HUES48 (cell line): Measurements from ENCODE around the gene TSEN34.

Experiments used
- H3K27ac ChIP-seq: one replicate; pipeline ENCODE4 v1.7.0; 2013; ENCODE audit warnings: low read depth, low read length, inconsistent platforms
- H3K27me3 ChIP-seq: 2 replicates; pipeline ENCODE4 v1.6.1; 2013; ENCODE audit warnings: mild to moderate bottlenecking, low read length; ENCODE audit not compliant: control insufficient read depth, insufficient read depth
- H3K36me3 ChIP-seq: 2 replicates; pipeline ENCODE4 v1.6.1; 2013; ENCODE audit warnings: low read length; ENCODE audit not compliant: control insufficient read depth, insufficient read depth
- H3K4me1 ChIP-seq: 2 replicates; pipeline ENCODE4 v1.6.1; 2013; ENCODE audit warnings: mild to moderate bottlenecking, low read length; ENCODE audit not compliant: control insufficient read depth, insufficient read depth
- H3K4me3 ChIP-seq: 2 replicates; pipeline ENCODE4 v1.5.1; 2013; ENCODE audit warnings: mild to moderate bottlenecking, low read depth, low read length
- H3K9ac ChIP-seq: 2 replicates; pipeline ENCODE4 v1.6.1; 2013; ENCODE audit warnings: mild to moderate bottlenecking, low read depth, low read length, moderate library complexity
- H3K9me3 ChIP-seq: 2 replicates; pipeline ENCODE4 v1.6.1; 2013; ENCODE audit warnings: low read length; ENCODE audit not compliant: control insufficient read depth, insufficient read depth

The TSEN34 gene

DNA sequence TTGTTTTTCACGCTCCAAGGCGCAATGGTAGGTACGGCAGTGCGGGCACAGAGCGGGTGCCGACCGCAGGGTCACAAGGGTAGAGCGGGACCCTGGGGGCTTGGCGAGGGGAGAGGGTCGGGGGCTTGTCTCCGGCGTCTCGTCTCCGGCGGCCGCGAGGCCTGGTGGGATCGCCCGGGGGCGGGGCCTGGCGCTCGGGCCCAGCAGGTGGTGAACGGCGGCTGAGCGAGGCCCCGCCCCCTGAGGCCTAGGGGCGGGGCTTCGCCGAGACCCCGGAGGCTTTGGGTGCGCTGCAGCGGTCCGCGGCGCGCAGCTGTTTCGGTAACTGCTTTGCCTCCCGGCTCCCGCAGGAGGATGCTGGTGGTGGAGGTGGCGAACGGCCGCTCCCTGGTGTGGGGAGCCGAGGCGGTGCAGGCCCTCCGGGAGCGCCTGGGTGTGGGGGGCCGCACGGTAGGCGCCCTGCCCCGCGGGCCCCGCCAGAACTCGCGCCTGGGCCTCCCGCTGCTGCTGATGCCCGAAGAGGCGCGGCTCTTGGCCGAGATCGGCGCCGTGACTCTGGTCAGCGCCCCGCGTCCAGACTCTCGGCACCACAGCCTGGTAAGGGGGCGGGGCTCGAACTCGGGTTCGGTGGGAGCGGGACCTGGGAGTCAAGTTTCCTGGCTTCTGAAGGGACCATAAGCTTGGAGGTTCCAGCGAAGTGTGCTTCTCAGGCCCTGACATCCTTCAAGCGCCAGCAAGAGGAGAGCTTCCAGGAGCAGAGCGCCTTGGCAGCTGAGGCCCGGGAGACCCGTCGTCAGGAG lies at the start of gene TSEN34:
Gene TSEN34 (plus strand): TSS at position 298 of the 800 bp plus-strand sequence. CDS start 57 bp downstream, at position 355.
- Histone ChIP-seq H3K4me1 (peaks cover 15% of the 10 kb centered on the region), H3K27ac (peak within 1 kb of the TSS; percentile 99), H3K36me3 (peaks cover 43% of the 10 kb centered on the region), H3K27me3 (no peaks in the 10 kb centered on the region), H3K9ac (peak within 1 kb of the TSS; percentile 98), H3K4me3 (peak within 1 kb of the TSS; percentile 100), H3K9me3 (no peaks in the 10 kb centered on the region)

DNA sequence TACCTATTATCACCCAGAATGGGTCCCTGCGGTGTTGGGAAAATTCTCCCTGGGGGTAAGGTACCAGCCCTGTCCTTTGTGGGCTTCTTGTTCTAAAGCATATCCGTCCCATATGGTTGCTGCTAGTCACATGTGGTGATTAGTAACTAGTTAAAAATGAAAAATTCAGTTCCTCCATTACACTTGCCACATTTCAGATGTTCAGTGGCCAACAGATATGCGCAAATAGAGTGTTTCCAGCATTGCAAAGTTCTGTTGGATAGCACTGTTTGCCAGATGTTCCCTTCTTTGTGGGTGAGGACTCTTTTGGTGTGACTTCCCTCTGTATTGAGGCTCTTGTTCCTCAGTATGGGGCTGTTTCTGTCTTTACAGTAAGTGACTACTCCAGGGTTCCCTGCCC lies 49.8 kb upstream of the TSEN34 start:
- H3K36me3 ChIP-seq = peaks cover 73% of the 10 kb centered on the region
- H3K4me1 ChIP-seq = peaks cover under 1% of the 10 kb centered on the region

DNA sequence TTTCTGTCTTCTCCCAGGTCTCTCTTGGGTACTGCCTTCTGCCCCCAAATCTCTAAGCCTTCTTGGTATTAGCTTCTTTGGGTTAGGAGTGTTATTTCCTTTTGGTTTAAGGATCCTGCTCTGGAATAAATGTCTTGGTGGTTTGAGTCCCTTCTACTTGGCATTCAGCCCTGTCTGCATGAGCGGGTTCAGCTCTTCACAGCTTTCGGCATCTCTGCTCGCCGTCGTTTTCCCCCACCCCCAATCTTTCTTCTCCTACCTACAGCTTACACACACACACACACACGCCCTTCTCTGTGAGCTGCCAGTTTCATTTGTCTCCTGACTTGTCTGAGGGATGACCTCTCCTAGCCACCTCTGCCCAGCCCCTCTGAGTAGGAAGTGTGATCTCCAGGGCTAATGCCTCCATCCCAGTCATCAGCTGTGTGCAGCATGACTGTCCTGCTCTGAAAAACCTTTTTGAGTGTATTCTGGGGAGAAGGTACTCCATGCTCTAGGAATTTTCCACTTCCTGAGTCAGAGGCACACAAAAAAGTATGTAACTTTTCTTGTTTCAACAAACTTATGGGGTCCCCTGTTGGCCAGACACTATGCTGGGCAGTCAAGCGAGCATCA lies 48.8 kb upstream of the TSEN34 start:
- Histone ChIP-seq H3K4me3 (no peak overlapping the region), H3K36me3 (peaks cover 83% of the 10 kb centered on the region), H3K9ac (no peak overlapping the region), H3K4me1 (no peaks in the 10 kb centered on the region; the same call in 1 of the 2 replicates), H3K9me3 (no peaks in the 10 kb centered on the region), H3K27me3 (no peaks in the 10 kb centered on the region), H3K27ac (no peak overlapping the region)

More for the DNA sequence above, 49.8 kb upstream of the TSEN34 start:
- H3K27me3 ChIP-seq = no peaks in the 10 kb centered on the region
- no peak overlapping the region for H3K4me3 ChIP-seq
- H3K9me3 ChIP-seq = no peaks in the 10 kb centered on the region
- no peak overlapping the region for H3K9ac ChIP-seq
- no peak overlapping the region for H3K27ac ChIP-seq

DNA sequence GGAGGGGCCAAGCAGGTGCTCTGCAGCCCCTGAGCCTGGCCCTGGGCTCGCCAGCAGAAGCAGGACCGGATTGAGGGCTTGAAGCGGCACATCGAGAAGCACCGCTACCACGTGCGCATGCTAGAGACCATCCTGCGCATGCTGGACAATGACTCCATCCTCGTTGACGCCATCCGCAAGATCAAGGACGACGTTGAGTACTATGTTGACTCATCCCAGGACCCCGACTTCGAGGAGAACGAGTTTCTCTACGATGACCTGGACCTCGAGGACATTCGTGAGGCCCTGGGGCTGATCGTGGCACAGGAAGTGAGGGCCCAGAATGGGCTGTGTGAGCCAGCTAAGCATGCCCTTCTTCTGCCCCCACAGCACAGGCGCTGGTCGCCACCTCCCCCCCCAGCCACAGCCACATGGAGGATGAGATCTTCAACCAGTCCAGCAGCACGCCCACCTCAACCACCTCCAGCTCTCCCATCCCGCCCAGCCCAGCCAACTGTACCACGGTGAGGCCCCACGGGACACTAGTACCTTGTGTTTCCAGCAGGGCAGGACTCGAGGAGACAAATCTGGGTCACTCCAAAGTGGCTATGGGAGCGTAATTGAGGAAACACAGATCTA lies 45.5 kb upstream of the TSEN34 start:
- H3K27ac ChIP-seq = no peak overlapping the region
- H3K27me3 ChIP-seq = no peaks in the 10 kb centered on the region
- H3K4me1 ChIP-seq = no peaks in the 10 kb centered on the region
- H3K9ac ChIP-seq = no peak overlapping the region
- H3K4me3 ChIP-seq = no peak overlapping the region
- peaks cover 97% of the 10 kb centered on the region for H3K36me3 ChIP-seq
- H3K9me3 ChIP-seq = no peaks in the 10 kb centered on the region

DNA sequence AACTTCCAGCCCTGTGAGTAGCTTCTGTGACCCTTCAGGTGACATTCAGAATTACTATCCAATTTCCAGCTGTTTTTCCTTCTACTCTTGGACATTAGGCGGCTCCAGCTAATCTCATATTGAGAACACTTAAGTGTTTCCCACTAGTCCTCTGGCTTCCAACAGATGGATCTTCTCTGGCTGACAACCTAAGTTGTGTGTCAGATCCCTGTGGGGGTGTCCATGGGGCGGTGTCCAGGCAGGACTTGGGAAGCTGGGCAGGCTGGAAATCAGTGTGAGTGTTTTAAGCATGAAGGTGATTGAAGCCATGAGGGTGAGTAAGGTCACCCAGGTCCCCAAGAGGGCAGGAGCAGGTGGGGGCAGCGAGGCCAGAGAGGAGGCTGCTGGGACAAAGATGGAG lies 43.4 kb upstream of the TSEN34 start:
- H3K36me3 ChIP-seq = peaks cover 96% of the 10 kb centered on the region
- no peak overlapping the region for H3K4me3 ChIP-seq
- H3K4me1 ChIP-seq = no peaks in the 10 kb centered on the region
- H3K27me3 ChIP-seq = no peaks in the 10 kb centered on the region
- no peaks in the 10 kb centered on the region for H3K9me3 ChIP-seq
- no peak overlapping the region for H3K9ac ChIP-seq
- no peak overlapping the region for H3K27ac ChIP-seq

DNA sequence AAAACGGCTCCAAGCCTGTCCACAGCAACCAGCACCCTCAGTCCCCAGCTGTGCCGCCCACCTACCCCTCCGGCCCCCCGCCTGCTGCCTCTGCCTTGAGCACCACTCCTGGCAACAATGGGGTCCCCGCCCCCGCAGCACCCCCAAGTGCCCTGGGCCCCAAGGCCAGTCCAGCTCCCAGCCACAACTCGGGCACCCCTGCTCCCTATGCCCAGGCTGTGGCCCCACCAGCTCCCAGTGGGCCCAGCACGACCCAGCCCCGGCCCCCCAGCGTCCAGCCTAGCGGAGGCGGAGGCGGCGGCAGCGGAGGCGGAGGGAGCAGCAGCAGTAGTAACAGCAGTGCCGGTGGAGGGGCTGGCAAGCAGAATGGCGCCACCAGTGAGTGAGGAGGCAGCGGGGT lies 43.0 kb upstream of the TSEN34 start:
- H3K4me3 ChIP-seq = no peak overlapping the region
- H3K27ac ChIP-seq = no peak overlapping the region
- H3K36me3 ChIP-seq = peaks cover 96% of the 10 kb centered on the region
- H3K9me3 ChIP-seq = no peaks in the 10 kb centered on the region
- H3K27me3 ChIP-seq = no peaks in the 10 kb centered on the region
- H3K9ac ChIP-seq = no peak overlapping the region
- H3K4me1 ChIP-seq = no peaks in the 10 kb centered on the region

DNA sequence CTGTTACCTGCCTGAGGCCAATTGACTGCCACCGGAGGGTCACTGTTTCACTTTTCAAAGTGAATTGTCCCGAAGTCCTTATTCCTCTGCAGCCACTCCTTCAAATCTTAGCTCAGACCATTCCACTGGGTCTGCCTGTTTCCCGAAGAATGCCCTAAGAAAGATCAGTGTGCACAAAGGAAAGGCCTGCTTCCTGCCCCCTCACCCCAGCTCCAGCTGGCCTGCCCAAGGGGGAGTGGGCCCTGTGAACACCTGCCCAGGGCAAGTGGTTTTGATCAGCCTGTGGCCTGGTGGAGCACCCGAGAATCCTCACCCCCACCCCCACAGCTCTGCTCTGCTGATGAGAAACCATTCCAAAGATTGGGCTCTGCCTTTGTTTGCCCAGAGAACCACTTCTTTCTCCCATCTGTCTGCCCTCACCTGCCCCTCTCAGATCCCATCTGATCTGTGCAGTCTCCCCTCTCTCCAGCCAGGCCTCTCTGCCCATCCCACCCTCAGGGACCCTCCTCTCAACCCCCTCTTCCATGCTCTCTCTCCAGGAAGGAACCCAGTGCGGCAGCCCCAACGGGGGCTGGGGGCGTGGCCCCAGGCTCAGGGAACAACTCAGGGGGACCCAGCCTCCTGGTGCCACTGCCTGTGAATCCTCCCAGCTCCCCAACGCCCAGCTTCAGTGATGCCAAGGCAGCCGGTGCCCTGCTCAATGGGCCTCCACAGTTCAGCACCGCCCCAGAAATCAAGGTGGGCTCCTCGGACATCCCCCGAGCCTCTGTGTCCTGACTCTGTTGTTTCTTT lies 41.9 kb upstream of the TSEN34 start:
- no peaks in the 10 kb centered on the region for H3K9me3 ChIP-seq
- H3K27ac ChIP-seq = no peak overlapping the region
- H3K4me3 ChIP-seq = no peak overlapping the region
- H3K4me1 ChIP-seq = no peaks in the 10 kb centered on the region
- peaks cover 96% of the 10 kb centered on the region for H3K36me3 ChIP-seq
- H3K9ac ChIP-seq = no peak overlapping the region
- H3K27me3 ChIP-seq = no peaks in the 10 kb centered on the region

DNA sequence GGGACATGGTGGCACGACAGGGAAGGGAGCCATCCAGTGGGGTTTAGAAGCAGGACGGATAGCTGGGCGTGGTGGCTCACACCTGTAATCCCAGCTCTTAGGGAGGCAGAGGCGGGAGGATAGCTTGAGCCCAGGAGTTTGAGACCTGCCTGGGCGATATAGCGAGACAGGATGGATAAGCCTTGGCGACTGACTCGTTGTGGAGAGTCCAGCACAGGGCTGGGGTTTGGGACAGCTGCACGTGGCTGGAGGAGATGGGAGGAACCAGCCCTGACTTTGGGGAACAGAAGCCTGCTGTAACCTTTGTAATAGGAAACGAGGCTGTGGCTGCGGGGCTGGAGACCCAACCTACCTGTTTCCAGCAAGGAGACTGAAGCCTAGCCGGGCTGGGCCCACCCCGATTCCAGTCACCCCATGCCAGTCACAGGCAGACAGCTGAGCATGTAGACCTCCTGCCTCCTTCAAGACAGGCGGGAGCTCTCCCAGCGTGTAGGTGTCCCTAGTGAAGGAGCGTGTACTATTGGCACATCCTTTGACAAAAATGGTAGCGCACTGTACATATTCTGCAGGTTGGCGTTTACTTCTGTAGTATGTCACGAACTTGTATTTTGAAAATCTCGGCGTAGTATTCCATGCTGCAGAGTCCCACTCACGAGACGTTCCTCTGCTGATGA lies 39.6 kb upstream of the TSEN34 start:
- Histone ChIP-seq H3K9ac (no peak overlapping the region), H3K9me3 (no peaks in the 10 kb centered on the region), H3K36me3 (peaks cover 95% of the 10 kb centered on the region), H3K27ac (no peak overlapping the region), H3K4me1 (no peaks in the 10 kb centered on the region), H3K27me3 (no peaks in the 10 kb centered on the region), H3K4me3 (no peak overlapping the region)

DNA sequence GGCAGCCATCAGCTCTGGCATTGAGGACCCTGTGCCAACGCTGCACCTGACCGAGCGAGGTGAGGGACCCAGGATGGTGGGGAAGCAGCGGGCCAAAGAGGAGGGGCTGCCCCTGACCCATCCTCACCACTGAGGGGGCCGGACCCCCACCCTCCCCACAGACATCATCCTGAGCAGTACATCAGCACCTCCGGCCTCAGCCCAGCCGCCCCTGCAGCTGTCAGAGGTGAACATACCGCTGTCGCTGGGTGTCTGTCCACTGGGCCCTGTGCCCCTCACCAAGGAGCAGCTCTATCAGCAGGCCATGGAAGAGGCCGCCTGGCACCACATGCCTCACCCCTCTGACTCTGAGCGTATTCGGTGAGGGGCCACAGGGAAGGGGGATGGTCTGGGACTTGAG lies 38.8 kb upstream of the TSEN34 start:
- no peak overlapping the region for H3K9ac ChIP-seq
- no peak overlapping the region for H3K27ac ChIP-seq
- H3K36me3 ChIP-seq = peaks cover 94% of the 10 kb centered on the region
- H3K9me3 ChIP-seq = no peaks in the 10 kb centered on the region
- no peak overlapping the region for H3K4me3 ChIP-seq
- H3K27me3 ChIP-seq = no peaks in the 10 kb centered on the region
- H3K4me1 ChIP-seq = no peaks in the 10 kb centered on the region

DNA sequence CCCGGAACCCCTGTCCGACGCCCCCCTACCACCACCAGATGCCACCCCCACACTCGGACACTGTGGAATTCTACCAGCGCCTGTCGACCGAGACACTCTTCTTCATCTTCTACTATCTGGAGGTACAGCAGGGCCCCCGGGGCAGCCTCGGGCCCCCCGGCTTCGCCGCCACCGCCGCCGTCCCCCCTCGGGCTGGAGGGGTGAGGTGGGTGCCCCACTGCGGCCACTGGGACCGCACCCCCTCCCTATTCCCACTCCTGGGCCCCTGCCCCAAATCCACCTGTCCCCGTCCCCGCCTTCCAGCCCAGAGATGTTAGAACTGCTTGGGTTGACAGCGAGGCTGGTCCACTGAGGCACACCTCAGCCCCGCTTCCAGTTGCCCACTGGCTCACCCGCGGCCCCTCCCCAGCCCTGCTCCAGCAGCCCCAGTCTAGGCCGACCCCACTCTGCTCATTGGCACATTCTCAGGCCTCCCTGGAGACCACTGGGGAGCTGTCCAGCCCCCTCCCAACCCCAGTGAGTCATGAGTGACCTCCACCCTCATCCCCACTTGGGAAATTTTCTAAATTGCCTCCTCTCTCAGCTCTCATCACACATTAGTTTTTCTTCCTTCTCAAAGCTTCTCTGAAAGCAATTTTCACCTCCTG lies 38.1 kb upstream of the TSEN34 start:
- Histone ChIP-seq H3K36me3 (peaks cover 90% of the 10 kb centered on the region), H3K9ac (no peak overlapping the region), H3K27me3 (no peaks in the 10 kb centered on the region), H3K4me3 (no peak overlapping the region), H3K27ac (no peak overlapping the region), H3K4me1 (no peaks in the 10 kb centered on the region), H3K9me3 (no peaks in the 10 kb centered on the region)
